Measurements from ENCODE around the gene ATP6V1F. TPM values are rescaled to one million over a fixed set of nuclear protein-coding genes. Genes with fewer than 3 reads are reported as not detected.

Gene ATP6V1F
- polyA plus RNA-seq, 1 donor (not counting 4 experiments of a cell fraction or from before 2014, with no cell fraction given) = 263 TPM

DNA sequence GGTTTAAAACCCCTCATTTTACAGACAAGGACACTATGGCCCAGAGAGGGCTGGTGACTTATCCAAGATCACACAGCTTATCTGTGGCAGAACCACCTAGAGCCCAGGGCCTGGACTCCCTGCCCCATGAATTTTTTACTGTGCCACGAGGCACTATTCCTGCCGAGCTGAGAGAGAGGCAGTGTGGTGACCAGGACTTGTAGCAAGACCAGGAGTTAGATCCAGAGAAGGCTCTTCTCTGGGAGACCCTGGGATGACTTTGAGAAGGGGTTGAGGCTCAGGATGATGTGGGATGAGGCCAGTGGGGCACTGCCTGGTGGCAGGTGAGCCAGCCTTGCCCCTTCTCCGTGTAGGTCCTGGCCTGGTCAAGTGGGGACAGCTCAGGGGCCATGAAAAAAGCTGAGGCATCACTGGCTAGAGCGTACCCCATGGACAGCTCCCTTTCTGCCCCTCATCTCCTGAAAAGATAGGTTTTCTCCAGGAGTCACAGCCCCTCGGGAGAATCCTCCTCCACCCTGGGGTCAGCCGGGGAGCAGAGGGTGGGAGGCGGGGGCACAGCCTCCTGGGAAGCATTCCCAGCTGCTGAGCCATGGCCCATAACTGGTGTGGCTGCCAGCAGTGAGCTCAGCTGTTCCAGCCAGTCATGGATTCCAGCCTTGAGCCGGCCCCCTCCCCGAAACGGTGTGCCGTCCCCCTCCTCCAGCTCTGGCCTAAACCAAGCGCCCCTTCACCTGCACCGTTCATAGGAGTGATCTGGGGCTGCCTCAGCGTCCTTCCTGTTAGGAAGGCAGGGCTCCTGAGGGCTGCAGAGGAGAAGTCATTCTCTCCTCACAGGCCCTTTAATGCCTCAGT lies 26.6 kb upstream of the ATP6V1F start:
- no peaks in the 10 kb centered on the region for H3K36me3 ChIP-seq (ENCODE audit: control insufficient read depth in 2 of 2, extremely low read depth in 1 of 2, insufficient read depth in 2 of 2, low read length in 2 of 2)
- H3K27ac ChIP-seq (ENCODE audit: control insufficient read depth, insufficient read depth, low read length) = no peak overlapping the region
- dilution Hi-C loops (cut with MboI; ENCODE audit: extremely low pct_ligation_motif_present, low sequenced_read_pairs) = no loop called here
- H2AFZ ChIP-seq (ENCODE audit: control insufficient read depth, low read length) = no peak overlapping the region
- peaks cover 3% of the 10 kb centered on the region for H3K9me1 ChIP-seq (ENCODE audit: control insufficient read depth, extremely low read depth, insufficient read depth, low read length)
- peaks cover 4% of the 10 kb centered on the region for H3K4me1 ChIP-seq (ENCODE audit: control insufficient read depth, extremely low read depth, insufficient read depth, low read length)
- peaks cover 24% of the 10 kb centered on the region for H3K27me3 ChIP-seq (ENCODE audit: control insufficient read depth, extremely low read depth, insufficient read depth, low read length)
- TF ChIP-seq EZH2 (IDR thresholded peaks at IDR 0.05; ENCODE audit: low read length) = no peak
- TF ChIP-seq, protein P1, sequence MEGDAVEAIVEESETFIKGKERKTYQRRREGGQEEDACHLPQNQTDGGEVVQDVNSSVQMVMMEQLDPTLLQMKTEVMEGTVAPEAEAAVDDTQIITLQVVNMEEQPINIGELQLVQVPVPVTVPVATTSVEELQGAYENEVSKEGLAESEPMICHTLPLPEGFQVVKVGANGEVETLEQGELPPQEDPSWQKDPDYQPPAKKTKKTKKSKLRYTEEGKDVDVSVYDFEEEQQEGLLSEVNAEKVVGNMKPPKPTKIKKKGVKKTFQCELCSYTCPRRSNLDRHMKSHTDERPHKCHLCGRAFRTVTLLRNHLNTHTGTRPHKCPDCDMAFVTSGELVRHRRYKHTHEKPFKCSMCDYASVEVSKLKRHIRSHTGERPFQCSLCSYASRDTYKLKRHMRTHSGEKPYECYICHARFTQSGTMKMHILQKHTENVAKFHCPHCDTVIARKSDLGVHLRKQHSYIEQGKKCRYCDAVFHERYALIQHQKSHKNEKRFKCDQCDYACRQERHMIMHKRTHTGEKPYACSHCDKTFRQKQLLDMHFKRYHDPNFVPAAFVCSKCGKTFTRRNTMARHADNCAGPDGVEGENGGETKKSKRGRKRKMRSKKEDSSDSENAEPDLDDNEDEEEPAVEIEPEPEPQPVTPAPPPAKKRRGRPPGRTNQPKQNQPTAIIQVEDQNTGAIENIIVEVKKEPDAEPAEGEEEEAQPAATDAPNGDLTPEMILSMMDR (optimal IDR thresholded peaks at IDR 0.05 in 1 of 3, IDR thresholded peaks at IDR 0.05 in 1 of 3, conservative IDR thresholded peaks at IDR 0.05 in 1 of 3; ENCODE audit: extremely low read depth in 1 of 3, insufficient read depth in 2 of 3, low read length in 3 of 3) = no peak
- no peaks in the 10 kb centered on the region for H3K79me2 ChIP-seq (ENCODE audit: control insufficient read depth, insufficient read depth, low read length)
- H3K9me3 ChIP-seq (ENCODE audit: control insufficient read depth, low read depth, low read length) = no peaks in the 10 kb centered on the region
- DNase-seq (ENCODE audit: low read depth, low spot score) = no peak
- FAIRE-seq = no peak
- H3K9ac ChIP-seq (ENCODE audit: control insufficient read depth, extremely low read depth, insufficient read depth, low read length) = no peak overlapping the region
- H3K4me2 ChIP-seq (ENCODE audit: control insufficient read depth, extremely low read depth, insufficient read depth, low read depth, low read length) = no peak overlapping the region
- no peaks in the 10 kb centered on the region for H4K20me1 ChIP-seq (ENCODE audit: control insufficient read depth, extremely low read depth, insufficient read depth, low read length)
- H3K4me3 ChIP-seq (ENCODE audit: control insufficient read depth in 2 of 3, extremely low read depth in 1 of 3, insufficient read depth in 2 of 3, low read depth in 1 of 3, low read length in 3 of 3) = no peak overlapping the region

DNA sequence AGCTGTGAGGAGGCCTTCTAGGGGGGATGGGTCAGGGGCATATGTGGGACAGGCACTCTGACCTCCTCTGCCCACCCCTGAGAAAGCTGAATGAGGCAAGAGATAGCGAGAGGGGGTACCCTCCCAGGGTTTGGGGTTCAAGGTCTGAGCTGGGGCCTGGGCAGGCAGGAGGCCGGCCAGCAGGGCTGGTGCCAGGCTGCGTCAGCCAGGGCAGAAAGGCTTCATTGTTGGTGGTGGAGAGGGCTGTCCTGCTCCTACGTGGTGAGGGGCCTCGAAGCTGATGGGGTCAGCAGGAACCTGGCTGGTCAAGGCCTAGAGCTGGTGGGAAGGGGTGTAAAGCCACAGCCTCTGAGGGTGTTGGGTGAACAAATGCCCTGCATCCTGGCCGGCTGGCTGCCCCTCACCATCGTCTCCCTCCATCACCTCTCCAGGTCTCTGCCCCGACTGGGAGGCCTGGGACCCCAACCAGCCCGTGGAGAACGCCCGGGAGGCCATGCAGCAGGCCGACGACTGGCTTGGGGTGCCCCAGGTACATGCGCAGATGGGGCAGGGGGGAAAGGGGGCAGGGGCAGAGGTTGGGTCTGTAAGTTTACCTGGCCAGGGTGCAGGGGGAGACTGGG lies 25.8 kb upstream of the ATP6V1F start:
- no peak for FAIRE-seq
- Histone ChIP-seq H3K27ac (ENCODE audit: control insufficient read depth, insufficient read depth, low read length) (no peak overlapping the region), H3K27me3 (ENCODE audit: control insufficient read depth, extremely low read depth, insufficient read depth, low read length) (peaks cover 16% of the 10 kb centered on the region), H3K9me3 (ENCODE audit: control insufficient read depth, low read depth, low read length) (no peaks in the 10 kb centered on the region), H3K4me3 (ENCODE audit: control insufficient read depth in 2 of 3, extremely low read depth in 1 of 3, insufficient read depth in 2 of 3, low read depth in 1 of 3, low read length in 3 of 3) (no peak overlapping the region), H3K36me3 (ENCODE audit: control insufficient read depth in 2 of 2, extremely low read depth in 1 of 2, insufficient read depth in 2 of 2, low read length in 2 of 2) (no peaks in the 10 kb centered on the region), H3K9me1 (ENCODE audit: control insufficient read depth, extremely low read depth, insufficient read depth, low read length) (peaks cover 3% of the 10 kb centered on the region), H2AFZ (ENCODE audit: control insufficient read depth, low read length) (no peak overlapping the region), H3K4me2 (ENCODE audit: control insufficient read depth, extremely low read depth, insufficient read depth, low read depth, low read length) (no peak overlapping the region), H3K79me2 (ENCODE audit: control insufficient read depth, insufficient read depth, low read length) (no peaks in the 10 kb centered on the region), H3K4me1 (ENCODE audit: control insufficient read depth, extremely low read depth, insufficient read depth, low read length) (peaks cover 4% of the 10 kb centered on the region), H4K20me1 (ENCODE audit: control insufficient read depth, extremely low read depth, insufficient read depth, low read length) (no peaks in the 10 kb centered on the region), H3K9ac (ENCODE audit: control insufficient read depth, extremely low read depth, insufficient read depth, low read length) (no peak overlapping the region)
- TF ChIP-seq EZH2 (IDR thresholded peaks at IDR 0.05; ENCODE audit: low read length) = no peak
- TF ChIP-seq, protein P1 (optimal IDR thresholded peaks at IDR 0.05 in 1 of 3, IDR thresholded peaks at IDR 0.05 in 1 of 3, conservative IDR thresholded peaks at IDR 0.05 in 1 of 3; ENCODE audit: extremely low read depth in 1 of 3, insufficient read depth in 2 of 3, low read length in 3 of 3) = no peak
- no peak for DNase-seq (ENCODE audit: low read depth, low spot score)
- dilution Hi-C loops (cut with MboI; ENCODE audit: extremely low pct_ligation_motif_present, low sequenced_read_pairs) = no loop called here
